Spleen (tissue), 7 donors: ENCODE results near the gene CT47B1.

Experiments used
- POLR2A ChIP-seq, 3 donors: fragments of 450-650 bp; IDR thresholded peaks; one replicate each; pipeline ENCODE4 v1.5.1; 2017; ENCODE audit warnings: antibody characterized with exemption in 3 of 3, mild to moderate bottlenecking in 1 of 3
- TF ChIP-seq, protein P1 (sequence below), 11 experiments: fragments of 200-600 bp in 7 of 11; fragments of 450-650 bp in 4 of 11; sonication (generic) in 4 of 11; IDR thresholded peaks in 8 of 11; conservative IDR thresholded peaks in 3 of 11; 1 replicate in 7 of 11; 2 replicates in 4 of 11; pipeline versions ENCODE4 v1.4.0 to v1.8.0; 2016 to 2021; ENCODE audit warnings: antibody characterized with exemption in 11 of 11, inconsistent platforms in 4 of 11, mild to moderate bottlenecking in 1 of 11
- donor health status: DM: no; HTN: no; CAD: no; lungs with moderate emphysema.
- donor health status: DM: no; HTN: no; CAD: no.
- donor health status: DM: no; HTN: no; CAD: no.

DNA sequence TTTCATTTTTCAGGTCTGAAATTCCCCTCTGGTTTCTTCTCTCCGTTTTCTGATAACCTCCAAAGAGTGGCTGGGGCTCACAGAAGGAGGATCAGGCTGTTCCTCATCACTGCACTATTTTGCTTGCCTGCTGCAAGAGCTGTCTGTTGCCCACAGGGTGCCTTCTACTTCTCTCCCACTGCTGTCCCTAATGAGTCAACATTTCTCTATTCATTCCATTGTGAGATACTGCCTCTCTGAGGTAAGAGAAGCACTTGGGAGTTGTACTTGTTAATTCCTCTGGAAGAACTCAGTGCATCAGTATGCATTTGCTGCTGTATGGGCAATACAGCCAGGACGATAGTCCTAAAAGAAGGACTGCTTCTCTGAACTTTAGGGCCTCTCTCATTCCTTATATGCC is 34.8 kb downstream of the CT47B1 start:
- no peak for TF ChIP-seq POLR2A (IDR thresholded peaks at IDR 0.05)
- TF ChIP-seq, protein P1, sequence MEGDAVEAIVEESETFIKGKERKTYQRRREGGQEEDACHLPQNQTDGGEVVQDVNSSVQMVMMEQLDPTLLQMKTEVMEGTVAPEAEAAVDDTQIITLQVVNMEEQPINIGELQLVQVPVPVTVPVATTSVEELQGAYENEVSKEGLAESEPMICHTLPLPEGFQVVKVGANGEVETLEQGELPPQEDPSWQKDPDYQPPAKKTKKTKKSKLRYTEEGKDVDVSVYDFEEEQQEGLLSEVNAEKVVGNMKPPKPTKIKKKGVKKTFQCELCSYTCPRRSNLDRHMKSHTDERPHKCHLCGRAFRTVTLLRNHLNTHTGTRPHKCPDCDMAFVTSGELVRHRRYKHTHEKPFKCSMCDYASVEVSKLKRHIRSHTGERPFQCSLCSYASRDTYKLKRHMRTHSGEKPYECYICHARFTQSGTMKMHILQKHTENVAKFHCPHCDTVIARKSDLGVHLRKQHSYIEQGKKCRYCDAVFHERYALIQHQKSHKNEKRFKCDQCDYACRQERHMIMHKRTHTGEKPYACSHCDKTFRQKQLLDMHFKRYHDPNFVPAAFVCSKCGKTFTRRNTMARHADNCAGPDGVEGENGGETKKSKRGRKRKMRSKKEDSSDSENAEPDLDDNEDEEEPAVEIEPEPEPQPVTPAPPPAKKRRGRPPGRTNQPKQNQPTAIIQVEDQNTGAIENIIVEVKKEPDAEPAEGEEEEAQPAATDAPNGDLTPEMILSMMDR (IDR thresholded peaks at IDR 0.05 in 8 of 11, conservative IDR thresholded peaks at IDR 0.05 in 3 of 11) = no peak
